ENCODE data around the gene NDUFB11. TPM values are rescaled to one million over a fixed set of nuclear protein-coding genes. Genes with fewer than 3 reads are reported as not detected.

Gene NDUFB11
- total RNA-seq, 2 experiments from 2014 or later, result 50.1 to 53.2 TPM

GRCh38 chrX:47185241-47185640 lies 40.7 kb upstream of the NDUFB11 start:
- intact Hi-C loops (cut with DNase I, micrococcal nuclease), result no loop called here
- Histone ChIP-seq H3K27me3 (ENCODE audit: control insufficient read depth in 1 of 2, insufficient read depth in 2 of 2, low read length in 2 of 2) (no peaks in the 10 kb centered on the region), H3K27ac (ENCODE audit: low read depth in 1 of 2, low read length in 2 of 2) (no peak overlapping the region), H3K4me3 (ENCODE audit: low read length) (no peak overlapping the region), H3K9me3 (ENCODE audit: control insufficient read depth in 1 of 2, insufficient read depth in 1 of 2, low read length in 2 of 2) (no peaks in the 10 kb centered on the region), H3K36me3 (ENCODE audit: insufficient read depth, low read length) (peaks cover 43% of the 10 kb centered on the region), H3K4me1 (ENCODE audit: insufficient read depth, low read length) (no peaks in the 10 kb centered on the region)
- Mint-ChIP-seq H3K4me1 (ENCODE audit: low read depth) (peaks cover under 1% of the 10 kb centered on the region), H3K4me3 (no peak overlapping the region), H3K9me3 (no peaks in the 10 kb centered on the region), H3K27ac (no peak overlapping the region), H3K36me3 (ENCODE audit: low read depth) (peaks cover 40% of the 10 kb centered on the region), H3K27me3 (no peaks in the 10 kb centered on the region)
- ATAC-seq (ENCODE audit: poor library complexity) (no peak), DNase-seq (no peak)
- ChIA-PET POLR2A (no interaction called here), CTCF (no interaction called here)
- TF ChIP-seq, protein P1, sequence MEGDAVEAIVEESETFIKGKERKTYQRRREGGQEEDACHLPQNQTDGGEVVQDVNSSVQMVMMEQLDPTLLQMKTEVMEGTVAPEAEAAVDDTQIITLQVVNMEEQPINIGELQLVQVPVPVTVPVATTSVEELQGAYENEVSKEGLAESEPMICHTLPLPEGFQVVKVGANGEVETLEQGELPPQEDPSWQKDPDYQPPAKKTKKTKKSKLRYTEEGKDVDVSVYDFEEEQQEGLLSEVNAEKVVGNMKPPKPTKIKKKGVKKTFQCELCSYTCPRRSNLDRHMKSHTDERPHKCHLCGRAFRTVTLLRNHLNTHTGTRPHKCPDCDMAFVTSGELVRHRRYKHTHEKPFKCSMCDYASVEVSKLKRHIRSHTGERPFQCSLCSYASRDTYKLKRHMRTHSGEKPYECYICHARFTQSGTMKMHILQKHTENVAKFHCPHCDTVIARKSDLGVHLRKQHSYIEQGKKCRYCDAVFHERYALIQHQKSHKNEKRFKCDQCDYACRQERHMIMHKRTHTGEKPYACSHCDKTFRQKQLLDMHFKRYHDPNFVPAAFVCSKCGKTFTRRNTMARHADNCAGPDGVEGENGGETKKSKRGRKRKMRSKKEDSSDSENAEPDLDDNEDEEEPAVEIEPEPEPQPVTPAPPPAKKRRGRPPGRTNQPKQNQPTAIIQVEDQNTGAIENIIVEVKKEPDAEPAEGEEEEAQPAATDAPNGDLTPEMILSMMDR (IDR thresholded peaks at IDR 0.05), result no peak

GRCh38 chrX:47184486-47184885 lies 40.0 kb upstream of the NDUFB11 start:
- TF ChIP-seq, protein P1 (IDR thresholded peaks at IDR 0.05), result no peak
- Mint-ChIP-seq H3K4me3 (no peak overlapping the region), H3K27ac (no peak overlapping the region), H3K4me1 (ENCODE audit: low read depth) (no peaks in the 10 kb centered on the region), H3K27me3 (no peaks in the 10 kb centered on the region), H3K9me3 (no peaks in the 10 kb centered on the region), H3K36me3 (ENCODE audit: low read depth) (peaks cover 43% of the 10 kb centered on the region)
- ChIA-PET POLR2A (no interaction called here), CTCF (no interaction called here)
- ATAC-seq (ENCODE audit: poor library complexity) (no peak), DNase-seq (no peak)
- Histone ChIP-seq H3K4me3 (ENCODE audit: low read length) (no peak overlapping the region), H3K36me3 (ENCODE audit: insufficient read depth, low read length) (peaks cover 48% of the 10 kb centered on the region), H3K4me1 (ENCODE audit: insufficient read depth, low read length) (no peaks in the 10 kb centered on the region), H3K9me3 (ENCODE audit: control insufficient read depth in 1 of 2, insufficient read depth in 1 of 2, low read length in 2 of 2) (no peaks in the 10 kb centered on the region), H3K27me3 (ENCODE audit: control insufficient read depth in 1 of 2, insufficient read depth in 2 of 2, low read length in 2 of 2) (no peaks in the 10 kb centered on the region), H3K27ac (ENCODE audit: low read depth in 1 of 2, low read length in 2 of 2) (no peak overlapping the region)
- intact Hi-C loops (cut with DNase I, micrococcal nuclease), result no loop called here

- DNase-seq (no peak), ATAC-seq (ENCODE audit: poor library complexity) (no peak)
- Mint-ChIP-seq H3K4me3 (no peak overlapping the region), H3K9me3 (no peaks in the 10 kb centered on the region), H3K27ac (no peak overlapping the region), H3K36me3 (ENCODE audit: low read depth) (peaks cover 60% of the 10 kb centered on the region), H3K4me1 (ENCODE audit: low read depth) (no peaks in the 10 kb centered on the region), H3K27me3 (no peaks in the 10 kb centered on the region)
- Histone ChIP-seq H3K36me3 (ENCODE audit: insufficient read depth, low read length) (peaks cover 69% of the 10 kb centered on the region), H3K9me3 (ENCODE audit: control insufficient read depth in 1 of 2, insufficient read depth in 1 of 2, low read length in 2 of 2) (no peaks in the 10 kb centered on the region), H3K4me3 (ENCODE audit: low read length) (no peak overlapping the region), H3K4me1 (ENCODE audit: insufficient read depth, low read length) (no peaks in the 10 kb centered on the region), H3K27me3 (ENCODE audit: control insufficient read depth in 1 of 2, insufficient read depth in 2 of 2, low read length in 2 of 2) (no peaks in the 10 kb centered on the region), H3K27ac (ENCODE audit: low read depth in 1 of 2, low read length in 2 of 2) (no peak overlapping the region)
- ChIA-PET CTCF (no interaction called here), POLR2A (no interaction called here)
- TF ChIP-seq, protein P1 (IDR thresholded peaks at IDR 0.05), result no peak
- intact Hi-C loops (cut with DNase I, micrococcal nuclease), result no loop called here
Measured at GRCh38 chrX:47182106-47182700, 37.7 kb upstream of the NDUFB11 start.
